ENCODE data around the gene KRTAP2-3.

DNA sequence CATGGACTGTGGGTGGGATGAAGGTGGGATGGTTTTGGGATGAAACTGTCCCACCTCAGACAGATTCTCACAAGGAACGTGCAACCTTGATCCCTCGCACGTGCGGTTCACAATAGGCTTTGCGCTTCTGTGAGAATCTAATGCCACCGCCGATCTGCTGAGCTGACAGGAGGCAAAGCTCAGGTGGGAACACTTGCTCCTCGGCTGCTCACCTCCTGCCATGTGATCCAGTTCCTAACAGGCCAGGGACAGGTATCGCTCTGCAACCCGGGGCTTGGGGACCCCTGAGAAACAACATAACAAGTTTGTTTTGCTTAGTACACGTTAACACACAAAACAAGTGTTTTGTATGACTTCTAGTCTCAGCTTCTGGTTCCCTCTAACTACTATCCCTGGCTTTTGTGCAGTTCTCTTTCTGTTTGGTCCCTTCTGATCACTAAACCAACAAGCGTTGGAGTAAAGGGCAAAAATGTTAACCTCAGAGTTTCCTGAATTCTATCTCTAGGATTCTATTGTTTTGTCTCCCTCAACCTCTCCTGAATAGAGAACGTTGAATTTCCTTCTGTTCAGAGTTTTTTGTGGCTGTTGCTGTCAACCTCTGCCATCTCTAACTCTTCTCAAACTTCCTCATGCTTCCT is 43.2 kb downstream of the KRTAP2-3 start:
- TF ChIP-seq, protein P1, sequence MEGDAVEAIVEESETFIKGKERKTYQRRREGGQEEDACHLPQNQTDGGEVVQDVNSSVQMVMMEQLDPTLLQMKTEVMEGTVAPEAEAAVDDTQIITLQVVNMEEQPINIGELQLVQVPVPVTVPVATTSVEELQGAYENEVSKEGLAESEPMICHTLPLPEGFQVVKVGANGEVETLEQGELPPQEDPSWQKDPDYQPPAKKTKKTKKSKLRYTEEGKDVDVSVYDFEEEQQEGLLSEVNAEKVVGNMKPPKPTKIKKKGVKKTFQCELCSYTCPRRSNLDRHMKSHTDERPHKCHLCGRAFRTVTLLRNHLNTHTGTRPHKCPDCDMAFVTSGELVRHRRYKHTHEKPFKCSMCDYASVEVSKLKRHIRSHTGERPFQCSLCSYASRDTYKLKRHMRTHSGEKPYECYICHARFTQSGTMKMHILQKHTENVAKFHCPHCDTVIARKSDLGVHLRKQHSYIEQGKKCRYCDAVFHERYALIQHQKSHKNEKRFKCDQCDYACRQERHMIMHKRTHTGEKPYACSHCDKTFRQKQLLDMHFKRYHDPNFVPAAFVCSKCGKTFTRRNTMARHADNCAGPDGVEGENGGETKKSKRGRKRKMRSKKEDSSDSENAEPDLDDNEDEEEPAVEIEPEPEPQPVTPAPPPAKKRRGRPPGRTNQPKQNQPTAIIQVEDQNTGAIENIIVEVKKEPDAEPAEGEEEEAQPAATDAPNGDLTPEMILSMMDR (IDR thresholded peaks at IDR 0.05), result no peak
- TF ChIP-seq POLR2A (IDR thresholded peaks at IDR 0.05; ENCODE audit: low read depth), result no peak
